ENCODE results near the gene CAPN13.
"Not testable (repeated sequence)": the region's sequence is repeated elsewhere in the genome, so short reads cannot be mapped to it uniquely, and the experiment has no call there.

CAPN13 gene

GRCh38 chr2:30705056-30705455, 102.2 kb downstream of the CAPN13 start:
- DNase-seq (ENCODE audit: low read depth in 2 of 2), result no peak

GRCh38 chr2:30704309-30705020, 102.8 kb downstream of the CAPN13 start:
- no peak for DNase-seq (ENCODE audit: low read depth in 2 of 2)

GRCh38 chr2:30702694-30703093, 104.6 kb downstream of the CAPN13 start:
- DNase-seq (ENCODE audit: low read depth in 2 of 2), result no peak

DNA sequence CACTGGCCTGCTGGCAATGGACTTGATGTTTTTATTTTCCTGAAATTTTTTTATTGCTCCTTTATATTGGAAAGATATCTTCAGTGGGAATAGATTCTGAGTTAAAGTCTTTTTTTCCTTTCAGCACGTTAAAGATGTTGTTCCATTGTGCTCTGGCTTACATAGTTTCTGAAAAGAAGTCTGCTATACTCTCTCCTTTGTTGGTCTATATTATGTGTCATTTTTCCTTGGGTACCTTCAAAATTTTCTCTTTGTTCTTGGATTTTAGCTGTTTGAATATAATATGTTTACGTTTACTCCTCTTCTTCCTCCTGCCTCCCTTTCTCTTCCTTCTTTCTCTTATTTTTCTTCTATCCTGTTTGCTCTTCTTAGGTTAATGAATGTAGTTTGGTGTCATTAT, 105.5 kb downstream of the CAPN13 start:
- DNase-seq (ENCODE audit: low read depth in 2 of 2), result no peak

- DNase-seq (ENCODE audit: low read depth in 2 of 2), result not testable (repeated sequence)
Observed at GRCh38 chr2:30697242-30698103, 109.8 kb downstream of the CAPN13 start.

DNA sequence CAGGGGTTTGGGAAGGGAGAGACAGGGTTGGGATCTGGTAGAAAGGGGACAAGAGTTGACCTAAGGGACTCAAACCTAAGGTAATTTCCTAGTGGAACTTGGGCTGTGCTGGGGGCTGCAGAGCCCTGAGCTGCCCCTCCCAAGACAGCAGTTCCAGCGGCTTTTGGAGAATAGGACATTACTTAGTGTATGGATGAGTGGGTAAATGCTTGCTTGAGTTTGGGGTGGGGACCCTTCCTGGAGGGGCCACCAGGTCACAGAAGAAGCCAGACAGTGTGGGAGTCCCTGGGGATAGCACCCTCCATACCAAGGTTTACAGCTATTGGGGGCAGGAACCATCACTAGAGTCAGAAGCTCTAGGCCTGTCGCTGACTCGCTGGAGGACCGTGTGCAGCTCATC, 111.5 kb downstream of the CAPN13 start:
- DNase-seq (ENCODE audit: low read depth in 2 of 2), result no peak

GRCh38 chr2:30694286-30695055, 112.8 kb downstream of the CAPN13 start:
- DNase-seq (ENCODE audit: low read depth in 2 of 2), result no peak

- no peak for DNase-seq (ENCODE audit: low read depth in 2 of 2)
Observed at GRCh38 chr2:30693821-30694281, 113.4 kb downstream of the CAPN13 start.

GRCh38 chr2:30692829-30693275, 114.4 kb downstream of the CAPN13 start:
- no peak for DNase-seq (ENCODE audit: low read depth in 2 of 2)

GRCh38 chr2:30691948-30692828, 115.1 kb downstream of the CAPN13 start:
- DNase-seq (ENCODE audit: low read depth in 2 of 2), result no peak

DNA sequence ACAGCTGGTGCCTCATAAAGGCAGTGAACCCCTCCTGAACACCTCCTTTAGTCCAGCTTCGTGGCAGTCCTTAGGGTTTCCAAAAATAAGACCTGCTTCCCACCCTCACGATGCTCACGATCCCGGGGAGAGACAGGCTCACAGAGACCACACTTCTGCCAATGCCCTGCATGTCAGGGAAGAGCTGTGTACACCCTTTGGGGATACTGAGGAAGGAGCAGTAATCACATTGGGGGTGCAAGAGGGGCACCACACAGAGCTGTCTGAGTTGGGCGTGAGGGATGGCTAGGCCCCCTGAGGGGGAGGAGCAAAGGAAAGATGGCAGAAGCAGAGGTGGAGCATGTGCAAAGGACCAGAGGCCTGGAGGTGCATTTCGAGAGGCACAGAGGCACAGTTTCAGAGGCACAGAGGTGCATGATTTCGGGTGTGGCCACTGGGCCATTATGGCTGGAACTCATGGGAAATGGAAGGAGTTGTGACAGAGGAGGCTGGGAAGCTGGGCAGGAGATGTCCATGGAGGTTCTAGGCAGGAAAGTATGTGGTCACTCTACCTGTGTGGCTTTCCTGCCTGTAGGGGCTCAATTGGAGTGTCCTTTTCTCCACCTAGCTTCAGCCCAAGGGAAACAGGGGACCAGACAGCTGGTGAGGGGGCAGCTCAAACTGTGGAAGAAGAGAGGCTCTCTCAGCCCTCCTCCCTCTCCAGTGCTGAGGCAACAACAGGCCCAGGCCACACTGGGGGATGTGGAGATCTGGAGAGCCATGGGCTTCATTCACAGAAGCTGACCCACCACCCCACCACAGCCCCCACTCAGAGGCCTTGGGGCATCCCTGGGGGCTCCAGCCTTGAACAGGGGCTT, 115.9 kb downstream of the CAPN13 start:
- no peak for DNase-seq (ENCODE audit: low read depth in 2 of 2)

- DNase-seq (ENCODE audit: low read depth in 2 of 2), result no peak
Observed at GRCh38 chr2:30690126-30690561, 117.1 kb downstream of the CAPN13 start.

DNA sequence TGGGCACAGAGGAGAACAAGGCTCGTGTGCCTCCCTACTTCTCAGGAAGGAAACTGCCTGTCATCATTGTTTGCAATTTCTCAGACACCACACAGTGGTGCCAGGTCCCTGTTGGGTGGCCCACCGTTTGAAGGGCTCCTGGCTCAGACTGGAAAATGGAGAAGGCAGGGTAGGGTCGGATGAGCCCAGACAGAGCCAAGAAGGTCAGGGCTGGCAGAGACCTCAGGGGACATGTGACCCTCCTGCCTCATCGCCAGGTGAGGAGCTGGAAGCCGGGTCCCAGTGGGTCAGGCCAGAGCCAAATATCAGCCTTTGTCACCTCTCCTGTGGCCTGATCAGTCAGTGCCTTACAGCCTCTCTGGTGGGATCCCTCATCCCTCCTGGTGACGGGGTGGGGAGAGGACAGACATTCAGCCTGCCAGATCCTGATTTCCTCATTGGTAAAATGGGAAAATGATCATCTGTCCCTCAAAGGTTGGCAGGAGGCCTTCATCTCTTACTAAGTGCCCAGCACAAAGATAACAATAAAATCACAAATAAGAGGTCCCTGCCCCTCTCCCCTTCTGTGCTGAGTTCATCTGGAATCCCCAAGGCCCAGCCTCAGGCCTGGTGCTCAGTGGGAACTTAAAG, 117.6 kb downstream of the CAPN13 start:
- no peak for DNase-seq (ENCODE audit: low read depth in 2 of 2)

- DNase-seq (ENCODE audit: low read depth in 2 of 2), result no peak
Observed at GRCh38 chr2:30688956-30689401, 118.3 kb downstream of the CAPN13 start.

- DNase-seq (ENCODE audit: low read depth in 2 of 2), result no peak
Observed at GRCh38 chr2:30686669-30687068, 120.6 kb downstream of the CAPN13 start.

- no peak for DNase-seq (ENCODE audit: low read depth in 2 of 2)
Observed at GRCh38 chr2:30686000-30686399, 121.2 kb downstream of the CAPN13 start.

DNA sequence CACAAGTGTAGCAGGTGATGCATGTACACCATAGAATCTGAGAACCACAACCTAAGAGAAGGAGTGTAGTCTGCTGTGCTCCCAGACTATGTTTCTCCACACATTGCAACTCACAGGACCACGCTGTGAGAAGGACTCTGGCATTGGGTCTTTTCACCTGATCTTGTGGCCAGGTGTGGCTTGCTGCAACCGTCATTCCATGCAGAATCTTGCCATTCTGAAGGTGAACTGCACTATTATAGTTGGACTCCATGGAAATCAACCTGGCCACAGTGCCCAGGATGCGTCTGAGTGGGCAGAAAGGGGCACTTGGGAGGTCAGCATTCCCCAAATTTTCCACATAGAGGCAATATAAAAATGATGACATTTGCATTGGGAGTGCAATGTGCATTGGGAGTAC, 122.2 kb downstream of the CAPN13 start:
- DNase-seq (ENCODE audit: low read depth in 2 of 2), result no peak

DNA sequence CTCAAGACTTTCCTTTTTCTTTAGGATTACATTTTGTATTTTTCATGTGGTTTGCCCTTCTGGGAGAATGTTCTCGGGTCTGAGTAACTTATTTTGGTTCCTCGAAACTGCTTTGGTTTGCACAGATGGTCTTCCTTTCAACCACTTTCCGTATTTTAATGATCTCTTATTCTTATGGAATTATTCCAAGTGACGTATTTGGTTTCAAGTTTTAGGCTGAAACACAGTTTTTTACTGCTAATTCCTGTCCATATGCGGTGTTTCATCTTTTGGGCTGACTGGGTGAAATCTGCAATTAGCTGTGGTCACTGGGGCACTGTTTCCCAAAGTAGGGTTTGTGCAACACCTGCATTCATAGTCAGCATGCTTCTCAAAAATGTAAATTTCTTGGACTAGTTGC, 122.7 kb downstream of the CAPN13 start:
- no peak for DNase-seq (ENCODE audit: low read depth in 2 of 2)

GRCh38 chr2:30684026-30684425, 123.2 kb downstream of the CAPN13 start:
- no peak for DNase-seq (ENCODE audit: low read depth in 2 of 2)
